Measurements from ENCODE around the gene ADAMTS14.

DNA sequence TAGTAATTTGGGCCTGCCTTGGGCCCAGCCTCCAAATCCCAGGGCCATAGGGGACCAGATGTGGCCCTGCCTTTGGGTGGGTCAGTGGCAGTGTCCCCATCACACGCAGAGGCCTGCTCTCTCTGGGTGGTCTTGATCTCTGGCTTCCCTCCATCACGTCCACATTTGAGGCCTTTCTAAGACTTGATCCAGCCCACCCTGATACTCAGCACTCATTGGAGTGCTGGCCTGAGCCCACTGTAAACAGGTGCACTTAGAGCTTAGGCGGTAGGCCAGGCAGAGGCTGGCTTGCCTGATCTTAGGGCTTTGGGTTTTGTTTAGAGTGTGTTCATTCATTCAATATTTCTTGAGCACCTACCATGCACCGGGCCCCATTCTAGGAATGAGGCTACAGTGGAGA, 60.3 kb downstream of the ADAMTS14 start:
- TF ChIP-seq POLR2AphosphoS5 (IDR thresholded peaks at IDR 0.05; ENCODE audit: borderline replicate concordance, low read depth, low read length) (no peak), EZH2 (IDR thresholded peaks at IDR 0.05) (no peak)
